ENCODE measurements around the gene TP53RK. TPM values are rescaled to one million over a fixed set of nuclear protein-coding genes. Genes with fewer than 3 reads are reported as not detected.

TP53RK gene
- total RNA-seq, 1 experiment from 2014 or later = 12.4 TPM

GRCh38 chr20:46701556-46701955, 12.3 kb upstream of the TP53RK start:
- Mint-ChIP-seq H3K27me3 (ENCODE audit: low read depth) (no peaks in the 10 kb centered on the region), H3K4me1 (peaks cover 31% of the 10 kb centered on the region), H3K9me3 (peaks cover 25% of the 10 kb centered on the region), H3K36me3 (peaks cover 6% of the 10 kb centered on the region; the same call in 1 of the 2 replicates), H3K27ac (no peak overlapping the region), H3K4me3 (no peak overlapping the region)
- DNase-seq (ENCODE audit: low spot score) (no peak), ATAC-seq (no peak)
- CTCF ChIA-PET = interaction anchor here (0.9 to 3.1 kb wide), 4 partner anchors 12 to 139 kb away, joined by 3 to 10 read pairs (median 4); partner anchors contain the start of gene TP53RK
- TF ChIP-seq JAZF1 (CRISPR knock-in tag; IDR thresholded peaks at IDR 0.05) (no peak), USF2 (CRISPR knock-in tag; IDR thresholded peaks at IDR 0.05) (no peak), NR2C2 (CRISPR knock-in tag; IDR thresholded peaks at IDR 0.05) (no peak), EMX1 (CRISPR knock-in tag; IDR thresholded peaks at IDR 0.05) (no peak), NR3C1 (CRISPR knock-in tag; conservative IDR thresholded peaks at IDR 0.05; ENCODE audit: low read depth) (no peak), CREM (CRISPR knock-in tag; IDR thresholded peaks at IDR 0.05) (no peak), PRRX2 (CRISPR knock-in tag; IDR thresholded peaks at IDR 0.05) (no peak), CREB1 (CRISPR knock-in tag; IDR thresholded peaks at IDR 0.05) (no peak), TP53 (CRISPR knock-in tag; IDR thresholded peaks at IDR 0.05) (no peak), ZNF219 (CRISPR knock-in tag; IDR thresholded peaks at IDR 0.05; ENCODE audit: borderline replicate concordance) (no peak), MYBL2 (CRISPR knock-in tag; IDR thresholded peaks at IDR 0.05) (no peak), RELA (CRISPR knock-in tag; IDR thresholded peaks at IDR 0.05; ENCODE audit: borderline replicate concordance) (no peak), ZNF512 (CRISPR knock-in tag; IDR thresholded peaks at IDR 0.05; ENCODE audit: borderline replicate concordance) (no peak)
- TF ChIP-seq, protein P1, sequence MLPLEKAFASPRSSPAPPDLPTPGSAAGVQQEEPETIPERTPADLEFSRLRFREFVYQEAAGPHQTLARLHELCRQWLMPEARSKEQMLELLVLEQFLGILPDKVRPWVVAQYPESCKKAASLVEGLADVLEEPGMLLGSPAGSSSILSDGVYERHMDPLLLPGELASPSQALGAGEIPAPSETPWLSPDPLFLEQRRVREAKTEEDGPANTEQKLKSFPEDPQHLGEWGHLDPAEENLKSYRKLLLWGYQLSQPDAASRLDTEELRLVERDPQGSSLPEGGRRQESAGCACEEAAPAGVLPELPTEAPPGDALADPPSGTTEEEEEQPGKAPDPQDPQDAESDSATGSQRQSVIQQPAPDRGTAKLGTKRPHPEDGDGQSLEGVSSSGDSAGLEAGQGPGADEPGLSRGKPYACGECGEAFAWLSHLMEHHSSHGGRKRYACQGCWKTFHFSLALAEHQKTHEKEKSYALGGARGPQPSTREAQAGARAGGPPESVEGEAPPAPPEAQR (CRISPR knock-in tag; IDR thresholded peaks at IDR 0.05) = no peak
- POLR2A ChIA-PET = no interaction called here

- peaks cover 20% of the 10 kb centered on the region for H3K9me3 Mint-ChIP-seq
- ChIA-PET POLR2A (no interaction called here), CTCF (interaction anchor here (1.0 to 3.1 kb wide), 2 partner anchors 20 to 138 kb away, joined by 4 to 10 read pairs; no protein-coding TSS in a partner anchor)
- TF ChIP-seq CTCF (IDR thresholded peaks at IDR 0.05) (no peak), IRF2 (CRISPR knock-in tag; IDR thresholded peaks at IDR 0.05; ENCODE audit: borderline replicate concordance, low read depth) (no peak), NFE2L1 (CRISPR knock-in tag; IDR thresholded peaks at IDR 0.05) (no peak), TEAD1 (CRISPR knock-in tag; IDR thresholded peaks at IDR 0.05) (no peak), JAZF1 (CRISPR knock-in tag; IDR thresholded peaks at IDR 0.05) (no peak), FOXP1 (CRISPR knock-in tag; IDR thresholded peaks at IDR 0.05; ENCODE audit: borderline replicate concordance) (no peak), GTF2I (CRISPR knock-in tag; conservative IDR thresholded peaks at IDR 0.05) (no peak), TCF7 (CRISPR knock-in tag; IDR thresholded peaks at IDR 0.05; ENCODE audit: low read depth) (no peak), RORB (CRISPR knock-in tag; IDR thresholded peaks at IDR 0.05) (no peak), ZNF138 (CRISPR knock-in tag; conservative IDR thresholded peaks at IDR 0.05) (no peak), NR1H2 (CRISPR knock-in tag; IDR thresholded peaks at IDR 0.05) (no peak)
- TF ChIP-seq, protein P2, sequence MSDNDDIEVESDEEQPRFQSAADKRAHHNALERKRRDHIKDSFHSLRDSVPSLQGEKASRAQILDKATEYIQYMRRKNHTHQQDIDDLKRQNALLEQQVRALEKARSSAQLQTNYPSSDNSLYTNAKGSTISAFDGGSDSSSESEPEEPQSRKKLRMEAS (CRISPR knock-in tag; IDR thresholded peaks at IDR 0.05) = no peak
- TF ChIP-seq, protein P3, sequence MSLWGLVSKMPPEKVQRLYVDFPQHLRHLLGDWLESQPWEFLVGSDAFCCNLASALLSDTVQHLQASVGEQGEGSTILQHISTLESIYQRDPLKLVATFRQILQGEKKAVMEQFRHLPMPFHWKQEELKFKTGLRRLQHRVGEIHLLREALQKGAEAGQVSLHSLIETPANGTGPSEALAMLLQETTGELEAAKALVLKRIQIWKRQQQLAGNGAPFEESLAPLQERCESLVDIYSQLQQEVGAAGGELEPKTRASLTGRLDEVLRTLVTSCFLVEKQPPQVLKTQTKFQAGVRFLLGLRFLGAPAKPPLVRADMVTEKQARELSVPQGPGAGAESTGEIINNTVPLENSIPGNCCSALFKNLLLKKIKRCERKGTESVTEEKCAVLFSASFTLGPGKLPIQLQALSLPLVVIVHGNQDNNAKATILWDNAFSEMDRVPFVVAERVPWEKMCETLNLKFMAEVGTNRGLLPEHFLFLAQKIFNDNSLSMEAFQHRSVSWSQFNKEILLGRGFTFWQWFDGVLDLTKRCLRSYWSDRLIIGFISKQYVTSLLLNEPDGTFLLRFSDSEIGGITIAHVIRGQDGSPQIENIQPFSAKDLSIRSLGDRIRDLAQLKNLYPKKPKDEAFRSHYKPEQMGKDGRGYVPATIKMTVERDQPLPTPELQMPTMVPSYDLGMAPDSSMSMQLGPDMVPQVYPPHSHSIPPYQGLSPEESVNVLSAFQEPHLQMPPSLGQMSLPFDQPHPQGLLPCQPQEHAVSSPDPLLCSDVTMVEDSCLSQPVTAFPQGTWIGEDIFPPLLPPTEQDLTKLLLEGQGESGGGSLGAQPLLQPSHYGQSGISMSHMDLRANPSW (CRISPR knock-in tag; conservative IDR thresholded peaks at IDR 0.05; ENCODE audit: low read depth) = no peak
- peaks cover 31% of the 10 kb centered on the region for H3K4me1 Mint-ChIP-seq
- 0 out of 2 replicates have a peak, but pooled peaks cover under 1% of the 10 kb centered on the region for H3K36me3 Mint-ChIP-seq
- H3K27ac Mint-ChIP-seq = no peak overlapping the region
- ATAC-seq (no peak), DNase-seq (ENCODE audit: low spot score) (no peak)
- no peak overlapping the region for H3K4me3 Mint-ChIP-seq
- H3K27me3 Mint-ChIP-seq (ENCODE audit: low read depth) = no peaks in the 10 kb centered on the region; the same call in 1 of the 2 replicates
Measured at GRCh38 chr20:46701057-46701456, 11.8 kb upstream of the TP53RK start.
